ENCODE data around the gene ANKS1A.

DNA sequence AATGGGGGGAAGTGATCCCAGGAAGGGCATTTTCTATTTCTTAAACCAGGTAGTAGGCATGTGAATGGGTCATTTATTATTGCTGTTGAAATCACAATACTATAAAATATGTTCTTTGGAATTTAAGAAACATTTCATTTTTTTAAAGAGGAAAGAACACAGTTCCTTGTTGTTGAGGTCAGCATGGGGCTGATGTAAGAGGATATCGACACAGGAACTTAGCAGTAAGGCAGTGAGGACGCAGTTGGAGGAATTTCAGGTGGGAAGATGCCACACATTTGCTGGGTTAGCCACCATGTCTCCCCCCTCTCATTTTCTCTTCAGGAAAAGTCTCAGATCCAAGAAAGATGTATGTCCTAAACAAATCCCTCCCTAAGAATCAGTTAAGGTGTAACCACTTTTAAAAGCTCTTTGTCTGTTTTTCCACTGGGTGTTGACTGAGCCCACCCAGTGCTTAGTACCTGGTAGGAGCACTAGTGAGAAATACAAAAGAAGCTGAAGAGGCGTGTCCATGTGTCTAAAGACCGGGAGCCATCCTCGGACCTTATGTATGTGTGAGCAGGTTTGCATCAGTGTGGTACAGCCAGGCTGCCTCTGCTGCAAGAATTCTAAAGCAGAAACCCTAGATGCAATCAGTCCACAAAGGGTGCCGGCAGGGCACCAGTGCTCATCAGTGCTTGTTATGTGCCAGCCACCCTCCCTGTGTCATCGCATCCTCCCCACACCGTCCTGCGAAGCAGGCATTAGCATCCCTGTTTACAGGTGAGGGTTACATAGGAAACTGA is 153.2 kb downstream of the ANKS1A start:
- TF ChIP-seq, protein P1, sequence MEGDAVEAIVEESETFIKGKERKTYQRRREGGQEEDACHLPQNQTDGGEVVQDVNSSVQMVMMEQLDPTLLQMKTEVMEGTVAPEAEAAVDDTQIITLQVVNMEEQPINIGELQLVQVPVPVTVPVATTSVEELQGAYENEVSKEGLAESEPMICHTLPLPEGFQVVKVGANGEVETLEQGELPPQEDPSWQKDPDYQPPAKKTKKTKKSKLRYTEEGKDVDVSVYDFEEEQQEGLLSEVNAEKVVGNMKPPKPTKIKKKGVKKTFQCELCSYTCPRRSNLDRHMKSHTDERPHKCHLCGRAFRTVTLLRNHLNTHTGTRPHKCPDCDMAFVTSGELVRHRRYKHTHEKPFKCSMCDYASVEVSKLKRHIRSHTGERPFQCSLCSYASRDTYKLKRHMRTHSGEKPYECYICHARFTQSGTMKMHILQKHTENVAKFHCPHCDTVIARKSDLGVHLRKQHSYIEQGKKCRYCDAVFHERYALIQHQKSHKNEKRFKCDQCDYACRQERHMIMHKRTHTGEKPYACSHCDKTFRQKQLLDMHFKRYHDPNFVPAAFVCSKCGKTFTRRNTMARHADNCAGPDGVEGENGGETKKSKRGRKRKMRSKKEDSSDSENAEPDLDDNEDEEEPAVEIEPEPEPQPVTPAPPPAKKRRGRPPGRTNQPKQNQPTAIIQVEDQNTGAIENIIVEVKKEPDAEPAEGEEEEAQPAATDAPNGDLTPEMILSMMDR (IDR thresholded peaks at IDR 0.05) = no peak
- TF ChIP-seq POLR2A (IDR thresholded peaks at IDR 0.05) = no peak

Data from right lobe of liver (tissue), 4 donors.